NB4 (cell line): ENCODE data around the gene HSPA6.

Source experiments
- CTCF ChIP-seq: IDR thresholded peaks from one replicate; pipeline ENCODE4 v1.5.1; 2012; ENCODE audit warnings: low read depth, low read length
- MAX ChIP-seq: IDR thresholded peaks from 2 replicates; pipeline ENCODE4 v1.6.1; 2011; ENCODE audit warnings: low read depth, low read length
- MYC ChIP-seq: IDR thresholded peaks from 2 replicates; pipeline ENCODE4 v1.6.1; 2011; ENCODE audit warnings: low read depth, low read length
- POLR2A ChIP-seq: IDR thresholded peaks from 2 replicates; pipeline ENCODE4 v1.6.1; 2011; ENCODE audit warnings: mild to moderate bottlenecking; ENCODE audit not compliant: insufficient read length; ENCODE audit errors: extremely low read depth

GRCh38 chr1:161510477-161510876, 13.9 kb upstream of the HSPA6 start:
- TF ChIP-seq CTCF (no peak), MAX (no peak), POLR2A (no peak), MYC (no peak)
